Vagina (tissue), 2 donors: ENCODE results near the gene PPP1R12C. TPM values are rescaled to one million over a fixed set of nuclear protein-coding genes. Genes with fewer than 3 reads are reported as not detected.

Experiments
- DNase-seq, 2 donors: peaks; one replicate each; pipeline ENCODE4 v3.0.0-alpha.2; 2017; ENCODE audit errors: extremely low spot score in 2 of 2
- H3K27ac ChIP-seq: fragments of 200-600 bp; sonication (generic); one replicate; pipeline ENCODE4 v1.5.1; 2019
- H3K27me3 ChIP-seq: fragments of 200-600 bp; sonication (generic); one replicate; pipeline ENCODE4 v1.5.1; 2019
- H3K36me3 ChIP-seq, 2 donors: fragments of 200-600 bp; sonication (generic); one replicate each; pipeline ENCODE4 v1.5.1; 2017 to 2019
- H3K4me1 ChIP-seq: fragments of 200-600 bp; sonication (generic); one replicate; pipeline ENCODE4 v1.5.1; 2019
- H3K4me3 ChIP-seq, 2 donors: fragments of 200-600 bp; sonication (generic); 1 replicate in 1 of 2; 2 replicates in 1 of 2; pipeline ENCODE4 v1.5.1; 2016 to 2019
- H3K9me3 ChIP-seq: fragments of 200-600 bp; sonication (generic); one replicate; pipeline ENCODE4 v1.5.1; 2019
- CTCF ChIP-seq, 3 experiments: fragments of 450-650 bp in 2 of 3; fragments of 200-600 bp in 1 of 3; sonication (generic) in 1 of 3; IDR thresholded peaks; one replicate each; pipeline ENCODE4 v1.5.1; 2017 to 2019; ENCODE audit warnings: antibody characterized with exemption in 3 of 3, mild to moderate bottlenecking in 2 of 3, moderate library complexity in 2 of 3
- POLR2A ChIP-seq, 2 donors: fragments of 450-650 bp; IDR thresholded peaks; one replicate each; pipeline ENCODE4 v1.6.1; 2017; ENCODE audit warnings: antibody characterized with exemption in 2 of 2, mild to moderate bottlenecking in 2 of 2, moderate library complexity in 2 of 2
- POLR2AphosphoS5 ChIP-seq, 2 donors: sonication (generic); formaldehyde crosslinking; IDR thresholded peaks; one replicate each; pipeline ENCODE4 v1.9.0; 2017; ENCODE audit warnings: antibody characterized with exemption in 2 of 2, mild to moderate bottlenecking in 2 of 2, low read depth in 1 of 2; ENCODE audit not compliant: insufficient read depth in 1 of 2
- intact Hi-C: fragments of 100-400 bp; cut with DNase I; formaldehyde crosslinking; loops from one replicate; pipeline ENCODE4 v1.15.1; 2023
- total RNA-seq: library from RNA; depleted of rRNA; stranded (reverse); fragments of >200 nt; gene quantifications from one replicate; pipeline ENCODE4 v1.2.3, GENCODE V29; 2016

The PPP1R12C gene
- total RNA-seq, 1 donor from 2014 or later, result 108 TPM

GRCh38 chr19:55160986-55161365 lies 43.5 kb upstream of the PPP1R12C start:
- Histone ChIP-seq H3K36me3 (no peaks in the 10 kb centered on the region), H3K27ac (no peak overlapping the region), H3K27me3 (no peaks in the 10 kb centered on the region), H3K4me3 (no peak overlapping the region), H3K9me3 (no peaks in the 10 kb centered on the region), H3K4me1 (peaks cover 26% of the 10 kb centered on the region)
- TF ChIP-seq CTCF (IDR thresholded peaks at IDR 0.05) (no peak), POLR2AphosphoS5 (IDR thresholded peaks at IDR 0.05; ENCODE audit: insufficient read depth in 1 of 2, low read depth in 1 of 2) (no peak), POLR2A (IDR thresholded peaks at IDR 0.05) (no peak)
- intact Hi-C loops, result no loop called here
- DNase-seq, result no peak

- H3K4me3 ChIP-seq, result no peak overlapping the region
- H3K4me1 ChIP-seq, result peaks cover 26% of the 10 kb centered on the region
- no peak overlapping the region for H3K27ac ChIP-seq
- TF ChIP-seq CTCF (IDR thresholded peaks at IDR 0.05) (peak in 2 of 3 experiments; percentile 41 to 42), POLR2A (IDR thresholded peaks at IDR 0.05) (no peak), POLR2AphosphoS5 (IDR thresholded peaks at IDR 0.05; ENCODE audit: insufficient read depth in 1 of 2, low read depth in 1 of 2) (no peak)
- intact Hi-C loops, result no loop called here
- no peak for DNase-seq
- H3K27me3 ChIP-seq, result no peaks in the 10 kb centered on the region
- no peaks in the 10 kb centered on the region for H3K36me3 ChIP-seq
- H3K9me3 ChIP-seq, result no peaks in the 10 kb centered on the region
These were observed 42.9 kb upstream of the PPP1R12C start for GRCh38 chr19:55160128-55160985.

GRCh38 chr19:55158848-55159749 lies 41.7 kb upstream of the PPP1R12C start:
- Histone ChIP-seq H3K36me3 (no peaks in the 10 kb centered on the region), H3K27ac (no peak overlapping the region), H3K27me3 (no peaks in the 10 kb centered on the region), H3K4me3 (no peak overlapping the region), H3K4me1 (peaks cover 26% of the 10 kb centered on the region), H3K9me3 (no peaks in the 10 kb centered on the region)
- intact Hi-C loops, result no loop called here
- TF ChIP-seq CTCF (IDR thresholded peaks at IDR 0.05) (no peak), POLR2AphosphoS5 (IDR thresholded peaks at IDR 0.05; ENCODE audit: insufficient read depth in 1 of 2, low read depth in 1 of 2) (no peak), POLR2A (IDR thresholded peaks at IDR 0.05) (no peak)
- no peak for DNase-seq

GRCh38 chr19:55158423-55158822 lies 41.0 kb upstream of the PPP1R12C start:
- Histone ChIP-seq H3K4me1 (peaks cover 26% of the 10 kb centered on the region), H3K27ac (no peak overlapping the region), H3K27me3 (no peaks in the 10 kb centered on the region), H3K4me3 (no peak overlapping the region), H3K9me3 (no peaks in the 10 kb centered on the region), H3K36me3 (no peaks in the 10 kb centered on the region)
- intact Hi-C loops, result no loop called here
- TF ChIP-seq CTCF (IDR thresholded peaks at IDR 0.05) (no peak), POLR2AphosphoS5 (IDR thresholded peaks at IDR 0.05; ENCODE audit: insufficient read depth in 1 of 2, low read depth in 1 of 2) (no peak), POLR2A (IDR thresholded peaks at IDR 0.05) (no peak)
- DNase-seq, result no peak
